HG03060 (cell line): ENCODE measurements around the gene ZAR1.
"Not testable (repeated sequence)": the region's sequence is repeated elsewhere in the genome, so short reads cannot be mapped to it uniquely, and the experiment has no call there.

Experiments used
- ATAC-seq: cut with Tn5 transposase; IDR thresholded peaks from one replicate; pipeline ENCODE4 v1.9.1; 2021; ENCODE audit warnings: low read depth, moderate number of reproducible peaks; ENCODE audit not compliant: unreplicated experiment

ZAR1 gene

GRCh38 chr4:48490012-48490679 is at the start of gene ZAR1:
Gene ZAR1 (plus strand): TSS chr4:48490252. CDS start chr4:48490292, 40 bp downstream.
- ATAC-seq: no peak

GRCh38 chr4:48440914-48441313 is 49.1 kb upstream of the ZAR1 start:
- ATAC-seq: not testable (repeated sequence)

- no peak for ATAC-seq
Measured at GRCh38 chr4:48445704-48446103, 44.3 kb upstream of the ZAR1 start.

- no peak for ATAC-seq
Measured at GRCh38 chr4:48446642-48447041, 43.4 kb upstream of the ZAR1 start.

GRCh38 chr4:48449151-48449550 is 40.9 kb upstream of the ZAR1 start:
- ATAC-seq: no peak

GRCh38 chr4:48450740-48451139 is 39.3 kb upstream of the ZAR1 start:
- ATAC-seq: no peak

GRCh38 chr4:48451656-48452055 is 38.4 kb upstream of the ZAR1 start:
- ATAC-seq: not testable (repeated sequence)

GRCh38 chr4:48454591-48454990 is 35.5 kb upstream of the ZAR1 start:
- ATAC-seq: no peak

- no peak for ATAC-seq
Measured at GRCh38 chr4:48461000-48461399, 29.1 kb upstream of the ZAR1 start.

GRCh38 chr4:48462363-48462762 is 27.7 kb upstream of the ZAR1 start:
- ATAC-seq: no peak

GRCh38 chr4:48467442-48467841 is 22.6 kb upstream of the ZAR1 start:
- ATAC-seq: no peak

GRCh38 chr4:48467891-48468290 is 22.2 kb upstream of the ZAR1 start:
- no peak for ATAC-seq

GRCh38 chr4:48470137-48470536 is 19.9 kb upstream of the ZAR1 start:
- no peak for ATAC-seq

- no peak for ATAC-seq
Measured at GRCh38 chr4:48470570-48470969, 19.5 kb upstream of the ZAR1 start.

GRCh38 chr4:48472794-48473193 is 17.3 kb upstream of the ZAR1 start:
- no peak for ATAC-seq

GRCh38 chr4:48475770-48476169 is 14.3 kb upstream of the ZAR1 start:
- no peak for ATAC-seq

GRCh38 chr4:48478273-48478672 is 11.8 kb upstream of the ZAR1 start:
- ATAC-seq: no peak

GRCh38 chr4:48481581-48481980 is 8.5 kb upstream of the ZAR1 start:
- ATAC-seq: no peak

GRCh38 chr4:48483006-48483776 is 6.9 kb upstream of the ZAR1 start, which contains the start of gene SLC10A4:
Gene SLC10A4 (plus strand): TSS chr4:48483343. CDS start chr4:48483562, 219 bp downstream.
- no peak for ATAC-seq

GRCh38 chr4:48483777-48484493 is 6.1 kb upstream of the ZAR1 start:
- no peak for ATAC-seq

- ATAC-seq: no peak
Measured at GRCh38 chr4:48484494-48485168, 5.4 kb upstream of the ZAR1 start.
